GM21619 (cell line): Measurements from ENCODE around the gene ZNF438.
"Not testable (repeated sequence)": the region's sequence is repeated elsewhere in the genome, so short reads cannot be mapped to it uniquely, and the experiment has no call there.

ENCODE experiments used
- ATAC-seq: cut with Tn5 transposase; IDR thresholded peaks from one replicate; pipeline ENCODE4 v1.9.1; 2021; ENCODE audit not compliant: unreplicated experiment

ZNF438 gene

GRCh38 chr10:30949218-30949617 is 82.4 kb downstream of the ZNF438 start:
- not testable (repeated sequence) for ATAC-seq

GRCh38 chr10:30944005-30944404 is 87.7 kb downstream of the ZNF438 start:
- ATAC-seq = no peak

- ATAC-seq = no peak
Observed at GRCh38 chr10:30943451-30943850, 88.2 kb downstream of the ZNF438 start.

GRCh38 chr10:30940256-30940655 is 91.4 kb downstream of the ZNF438 start:
- ATAC-seq = no peak

- ATAC-seq = no peak
Observed at GRCh38 chr10:30939643-30940251, 91.9 kb downstream of the ZNF438 start.

GRCh38 chr10:30935078-30935477 is 96.6 kb downstream of the ZNF438 start:
- ATAC-seq = no peak

GRCh38 chr10:30931094-30931493 is 100.6 kb downstream of the ZNF438 start:
- ATAC-seq = no peak

- no peak for ATAC-seq
Observed at GRCh38 chr10:30929901-30930520, 101.7 kb downstream of the ZNF438 start.

GRCh38 chr10:30929311-30929729 is 102.3 kb downstream of the ZNF438 start:
- ATAC-seq = not testable (repeated sequence)

- ATAC-seq = peak; percentile 86
Observed at GRCh38 chr10:30928742-30929141, 102.9 kb downstream of the ZNF438 start.

GRCh38 chr10:30918651-30919050 is 113.0 kb downstream of the ZNF438 start:
- no peak for ATAC-seq

GRCh38 chr10:30917789-30918188 is 113.9 kb downstream of the ZNF438 start:
- ATAC-seq = no peak

GRCh38 chr10:30917067-30917466 is 114.6 kb downstream of the ZNF438 start:
- no peak for ATAC-seq

GRCh38 chr10:30915146-30915545 is 116.5 kb downstream of the ZNF438 start:
- no peak for ATAC-seq

- ATAC-seq = no peak
Observed at GRCh38 chr10:30911303-30911863, 120.3 kb downstream of the ZNF438 start.

GRCh38 chr10:30903397-30904138 is 128.1 kb downstream of the ZNF438 start:
- ATAC-seq = no peak

GRCh38 chr10:30902621-30903396 is 128.9 kb downstream of the ZNF438 start:
- ATAC-seq = no peak

- not testable (repeated sequence) for ATAC-seq
Observed at GRCh38 chr10:30901487-30901886, 130.2 kb downstream of the ZNF438 start.

- ATAC-seq = no peak
Observed at GRCh38 chr10:30898964-30899363, 132.7 kb downstream of the ZNF438 start.

GRCh38 chr10:30897547-30897946 is 134.1 kb downstream of the ZNF438 start:
- no peak for ATAC-seq

- ATAC-seq = no peak
Observed at GRCh38 chr10:30897048-30897447, 134.6 kb downstream of the ZNF438 start.
